Hippocampal formation (tissue), 2 donors: ENCODE results near the gene HBG2.

Source experiments
- DNase-seq, 2 donors: peaks; one replicate each; lab custom pipeline; 2025; lab: John Stamatoyannopoulos, UW

The HBG2 gene

DNA sequence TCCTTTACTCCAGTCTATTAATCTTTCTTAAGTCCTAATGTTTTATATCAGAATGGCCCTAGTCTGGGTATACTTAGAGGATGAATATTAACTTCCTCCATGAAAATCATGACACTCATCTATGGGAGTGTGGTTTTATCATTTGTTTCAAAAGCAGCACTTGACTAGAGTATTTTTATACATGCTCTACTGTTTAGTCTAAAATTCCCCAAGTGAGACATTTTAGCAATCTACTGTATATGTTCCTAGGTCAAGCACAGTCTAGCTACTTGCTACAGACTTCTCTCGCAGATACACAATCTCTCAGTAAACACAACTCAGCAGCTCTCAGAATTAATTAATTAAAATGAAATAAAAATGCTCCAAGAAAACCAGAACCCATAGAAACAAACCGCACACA, 24.8 kb downstream of the HBG2 start:
- no peak for DNase-seq

DNA sequence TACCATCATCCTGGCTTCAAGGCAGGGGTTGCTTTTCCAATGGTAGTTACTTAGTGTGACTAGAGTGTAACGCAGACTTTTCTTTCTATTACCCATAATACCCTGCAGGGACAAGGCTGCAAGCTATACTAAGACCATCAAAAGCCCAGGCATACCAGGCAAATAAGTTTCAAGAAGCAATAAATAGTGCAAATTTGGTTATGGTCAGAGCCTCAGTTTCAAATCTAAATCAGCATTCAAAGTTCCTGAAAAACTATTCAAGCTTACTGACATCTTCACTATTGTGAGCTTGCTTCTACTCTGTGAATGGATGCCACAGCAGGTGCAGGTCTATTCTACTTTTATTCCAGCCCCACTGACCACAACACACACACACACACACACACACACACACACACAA, 25.2 kb downstream of the HBG2 start:
- DNase-seq = no peak

DNA sequence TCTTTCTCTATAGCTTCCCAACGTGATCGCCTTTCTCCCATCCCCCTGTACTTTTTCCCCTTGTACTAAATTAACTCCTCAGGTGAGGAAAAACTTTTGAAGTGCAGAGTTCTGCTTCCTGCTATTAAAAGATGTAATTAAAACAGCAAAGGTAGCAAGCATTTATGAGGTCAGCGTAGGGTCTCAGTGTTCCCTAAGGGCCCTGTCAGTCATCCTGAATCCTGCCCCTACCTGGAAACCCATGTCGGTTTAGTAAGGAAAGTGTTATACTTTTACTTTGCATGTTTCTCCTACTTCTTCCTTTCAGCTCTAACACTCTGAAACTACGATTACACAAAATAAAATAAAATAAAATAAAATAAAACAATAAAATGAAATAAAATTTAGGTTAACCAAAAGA, 26.5 kb downstream of the HBG2 start:
- DNase-seq = no peak

DNA sequence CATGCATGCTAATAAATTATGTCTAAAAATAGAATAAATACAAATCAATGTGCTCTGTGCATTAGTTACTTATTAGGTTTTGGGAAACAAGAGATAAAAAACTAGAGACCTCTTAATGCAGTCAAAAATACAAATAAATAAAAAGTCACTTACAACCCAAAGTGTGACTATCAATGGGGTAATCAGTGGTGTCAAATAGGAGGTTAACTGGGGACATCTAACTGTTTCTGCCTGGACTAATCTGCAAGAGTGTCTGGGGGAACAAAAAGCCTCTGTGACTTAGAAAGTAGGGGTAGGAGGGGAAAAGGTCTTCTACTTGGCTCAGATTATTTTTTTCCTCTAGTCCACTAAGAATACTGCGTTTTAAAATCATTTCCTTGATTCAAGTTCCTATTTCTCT, 26.9 kb downstream of the HBG2 start:
- no peak for DNase-seq

DNA sequence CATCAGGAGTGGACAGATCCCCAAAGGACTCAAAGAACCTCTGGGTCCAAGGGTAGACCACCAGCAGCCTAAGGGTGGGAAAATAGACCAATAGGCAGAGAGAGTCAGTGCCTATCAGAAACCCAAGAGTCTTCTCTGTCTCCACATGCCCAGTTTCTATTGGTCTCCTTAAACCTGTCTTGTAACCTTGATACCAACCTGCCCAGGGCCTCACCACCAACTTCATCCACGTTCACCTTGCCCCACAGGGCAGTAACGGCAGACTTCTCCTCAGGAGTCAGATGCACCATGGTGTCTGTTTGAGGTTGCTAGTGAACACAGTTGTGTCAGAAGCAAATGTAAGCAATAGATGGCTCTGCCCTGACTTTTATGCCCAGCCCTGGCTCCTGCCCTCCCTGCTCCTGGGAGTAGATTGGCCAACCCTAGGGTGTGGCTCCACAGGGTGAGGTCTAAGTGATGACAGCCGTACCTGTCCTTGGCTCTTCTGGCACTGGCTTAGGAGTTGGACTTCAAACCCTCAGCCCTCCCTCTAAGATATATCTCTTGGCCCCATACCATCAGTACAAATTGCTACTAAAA, 27.8 kb downstream of the HBG2 start, which contains the start of gene HBB:
HBB (minus strand) TSS at position 340 of the 579 bp plus-strand sequence; CDS start at position 290, 50 bp downstream.
- DNase-seq = peak in 1 of 2 donors; percentile 7

DNA sequence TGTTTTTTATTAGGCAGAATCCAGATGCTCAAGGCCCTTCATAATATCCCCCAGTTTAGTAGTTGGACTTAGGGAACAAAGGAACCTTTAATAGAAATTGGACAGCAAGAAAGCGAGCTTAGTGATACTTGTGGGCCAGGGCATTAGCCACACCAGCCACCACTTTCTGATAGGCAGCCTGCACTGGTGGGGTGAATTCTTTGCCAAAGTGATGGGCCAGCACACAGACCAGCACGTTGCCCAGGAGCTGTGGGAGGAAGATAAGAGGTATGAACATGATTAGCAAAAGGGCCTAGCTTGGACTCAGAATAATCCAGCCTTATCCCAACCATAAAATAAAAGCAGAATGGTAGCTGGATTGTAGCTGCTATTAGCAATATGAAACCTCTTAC, 29.1 kb downstream of the HBG2 start:
- DNase-seq = no peak

DNA sequence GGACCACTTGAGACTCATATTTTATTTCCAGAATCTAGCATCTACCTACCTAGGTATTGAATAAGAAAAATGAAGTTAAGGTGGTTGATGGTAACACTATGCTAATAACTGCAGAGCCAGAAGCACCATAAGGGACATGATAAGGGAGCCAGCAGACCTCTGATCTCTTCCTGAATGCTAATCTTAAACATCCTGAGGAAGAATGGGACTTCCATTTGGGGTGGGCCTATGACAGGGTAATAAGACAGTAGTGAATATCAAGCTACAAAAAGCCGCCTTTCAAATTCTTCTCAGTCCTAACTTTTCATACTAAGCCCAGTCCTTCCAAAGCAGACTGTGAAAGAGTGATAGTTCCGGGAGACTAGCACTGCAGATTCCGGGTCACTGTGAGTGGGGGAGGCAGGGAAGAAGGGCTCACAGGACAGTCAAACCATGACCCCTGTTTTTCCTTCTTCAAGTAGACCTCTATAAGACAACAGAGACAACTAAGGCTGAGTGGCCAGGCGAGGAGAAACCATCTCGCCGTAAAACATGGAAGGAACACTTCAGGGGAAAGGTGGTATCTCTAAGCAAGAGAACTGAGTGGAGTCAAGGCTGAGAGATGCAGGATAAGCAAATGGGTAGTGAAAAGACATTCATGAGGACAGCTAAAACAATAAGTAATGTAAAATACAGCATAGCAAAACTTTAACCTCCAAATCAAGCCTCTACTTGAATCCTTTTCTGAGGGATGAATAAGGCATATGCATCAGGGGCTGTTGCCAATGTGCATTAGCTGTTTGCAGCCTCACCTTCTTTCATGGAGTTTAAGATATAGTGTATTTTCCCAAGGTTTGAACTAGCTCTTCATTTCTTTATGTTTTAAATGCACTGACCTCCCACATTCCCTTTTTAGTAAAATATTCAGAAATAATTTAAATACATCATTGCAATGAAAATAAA, 29.8 kb downstream of the HBG2 start:
- DNase-seq = no peak

DNA sequence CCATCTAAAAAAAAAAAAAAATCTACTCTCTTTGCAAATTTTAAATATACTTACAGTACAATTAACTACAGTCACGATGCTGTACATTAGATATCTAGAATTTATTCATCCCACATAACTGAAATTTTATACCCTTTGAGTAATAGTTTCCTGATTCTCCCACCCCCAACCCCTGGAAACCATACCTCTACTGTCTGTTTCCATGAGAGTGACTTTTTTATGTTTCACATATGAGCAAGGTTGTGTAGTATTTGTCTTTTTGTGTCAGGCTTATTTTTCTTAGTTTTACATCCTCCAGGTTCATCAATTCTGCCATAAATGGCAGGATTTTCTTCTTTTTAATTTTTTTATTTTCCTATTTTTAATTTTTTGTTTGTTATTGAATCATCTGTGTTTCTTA, 30.9 kb downstream of the HBG2 start:
- DNase-seq = no peak

DNA sequence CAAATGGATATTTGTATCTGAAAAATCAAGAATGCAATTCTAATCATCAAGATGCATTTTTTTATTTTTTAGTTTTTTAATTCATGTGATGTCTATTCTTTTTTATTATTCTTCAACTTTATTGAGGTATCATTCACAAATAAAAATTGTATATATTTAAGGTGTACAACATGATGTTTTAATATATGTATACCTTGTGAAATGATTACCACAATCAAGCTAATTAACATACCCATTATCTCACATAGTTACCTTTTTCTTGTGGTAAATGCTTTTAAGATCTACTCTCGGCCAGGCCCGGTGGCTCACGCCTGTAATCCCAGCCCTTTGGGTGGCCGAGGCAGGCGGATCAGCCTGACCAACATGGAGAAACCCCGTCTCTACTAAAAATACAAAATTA, 31.4 kb downstream of the HBG2 start:
- no peak for DNase-seq

DNA sequence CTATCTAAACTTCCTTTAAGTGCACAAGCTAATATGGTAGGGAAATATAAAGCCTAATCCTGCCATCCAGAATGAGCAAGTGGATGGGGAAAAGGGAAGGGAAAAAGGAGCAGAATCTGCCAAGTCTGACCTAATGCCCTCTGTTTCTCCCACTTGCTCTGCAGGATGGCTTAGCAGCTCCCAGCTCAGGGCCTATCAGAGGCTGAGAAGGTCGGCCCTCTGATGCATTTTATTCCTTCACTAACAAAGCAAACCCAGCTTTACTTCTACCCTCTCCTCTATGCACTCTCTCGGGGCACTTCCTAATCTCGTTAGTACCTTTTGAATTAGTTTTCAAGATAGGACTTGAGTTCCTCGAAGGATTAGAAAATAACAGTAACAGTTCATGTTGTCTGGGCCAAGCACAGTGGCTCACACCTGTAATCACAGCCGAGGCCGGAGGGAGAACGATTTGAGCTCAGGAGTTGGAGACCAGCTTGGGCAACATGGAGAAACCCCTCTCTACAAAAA, 44.1 kb downstream of the HBG2 start:
- DNase-seq = no peak

DNA sequence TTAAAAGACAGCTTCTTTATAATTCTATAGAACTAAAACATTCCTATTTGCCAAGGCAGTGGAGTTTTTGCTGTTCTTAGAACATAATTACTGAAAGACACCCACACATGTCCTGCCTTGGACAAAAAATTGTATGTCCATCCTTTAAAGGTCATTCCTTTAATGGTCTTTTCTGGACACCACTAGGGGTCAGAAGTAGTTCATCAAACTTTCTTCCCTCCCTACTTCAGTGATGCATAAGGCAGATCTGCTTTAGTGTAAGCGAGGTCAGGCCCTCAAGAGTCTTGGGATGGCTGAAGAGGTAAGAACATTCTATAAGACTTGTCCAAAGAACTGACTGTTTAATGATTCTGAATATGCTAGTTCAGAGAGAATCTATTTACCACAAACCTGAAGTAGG, 49.8 kb downstream of the HBG2 start:
- DNase-seq = no peak

DNA sequence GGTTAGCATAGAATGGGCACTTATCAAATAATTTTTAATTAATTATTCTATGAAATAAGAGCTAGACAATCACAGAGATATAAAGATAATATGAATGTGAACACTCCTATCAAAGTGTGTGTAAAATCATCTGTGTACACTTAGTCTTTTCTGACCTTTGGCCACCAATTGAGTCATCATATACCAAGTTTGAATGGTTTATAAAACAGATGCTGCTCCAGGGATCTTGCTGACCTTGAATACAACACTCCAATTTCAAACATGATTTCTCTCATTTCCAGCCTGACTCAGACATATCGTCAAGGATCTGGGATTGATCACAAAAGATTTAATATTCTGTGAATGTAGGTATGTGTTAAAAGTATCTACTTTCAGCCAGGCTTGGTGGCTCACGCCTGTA, 51.2 kb downstream of the HBG2 start:
- DNase-seq = no peak
